ENCODE measurements around the gene DPF1. TPM values are rescaled to one million over a fixed set of nuclear protein-coding genes. Genes with fewer than 3 reads are reported as not detected.

Gene DPF1
- total RNA-seq, 1 experiment from 2014 or later: 1.7 TPM

GRCh38 chr19:38202504-38202903, 21.5 kb downstream of the DPF1 start:
- no peak for DNase-seq (ENCODE audit: extremely low read depth, low read depth)

GRCh38 chr19:38201731-38202130, 22.3 kb downstream of the DPF1 start:
- DNase-seq (ENCODE audit: extremely low read depth, low read depth): no peak

GRCh38 chr19:38199340-38199739, 24.7 kb downstream of the DPF1 start:
- DNase-seq (ENCODE audit: extremely low read depth, low read depth): no peak

GRCh38 chr19:38197937-38198704, 25.9 kb downstream of the DPF1 start:
- DNase-seq (ENCODE audit: extremely low read depth, low read depth): no peak

GRCh38 chr19:38196948-38197656, 26.9 kb downstream of the DPF1 start:
- no peak for DNase-seq (ENCODE audit: extremely low read depth, low read depth)

- no peak for DNase-seq (ENCODE audit: extremely low read depth, low read depth)
These were observed 27.7 kb downstream of the DPF1 start for GRCh38 chr19:38196245-38196837.

GRCh38 chr19:38195237-38195636, 28.8 kb downstream of the DPF1 start:
- no peak for DNase-seq (ENCODE audit: extremely low read depth, low read depth)

- DNase-seq (ENCODE audit: extremely low read depth, low read depth): no peak
These were observed 29.8 kb downstream of the DPF1 start for GRCh38 chr19:38194061-38194701.

GRCh38 chr19:38193445-38193844, 30.6 kb downstream of the DPF1 start:
- no peak for DNase-seq (ENCODE audit: extremely low read depth, low read depth)

GRCh38 chr19:38191747-38192146, 32.3 kb downstream of the DPF1 start:
- DNase-seq (ENCODE audit: extremely low read depth, low read depth): no peak

- DNase-seq (ENCODE audit: extremely low read depth, low read depth): no peak
These were observed 33.2 kb downstream of the DPF1 start for GRCh38 chr19:38190793-38191192.

- DNase-seq (ENCODE audit: extremely low read depth, low read depth): no peak
These were observed 34.0 kb downstream of the DPF1 start for GRCh38 chr19:38190061-38190460.

- no peak for DNase-seq (ENCODE audit: extremely low read depth, low read depth)
These were observed 38.5 kb downstream of the DPF1 start for GRCh38 chr19:38185562-38185961.

- no peak for DNase-seq (ENCODE audit: extremely low read depth, low read depth)
These were observed 39.2 kb downstream of the DPF1 start for GRCh38 chr19:38184815-38185214.

GRCh38 chr19:38183251-38183897, 40.6 kb downstream of the DPF1 start:
- no peak for DNase-seq (ENCODE audit: extremely low read depth, low read depth)

GRCh38 chr19:38182536-38183210, 41.3 kb downstream of the DPF1 start:
- DNase-seq (ENCODE audit: extremely low read depth, low read depth): no peak

- no peak for DNase-seq (ENCODE audit: extremely low read depth, low read depth)
These were observed 44.0 kb downstream of the DPF1 start for GRCh38 chr19:38180071-38180470.

GRCh38 chr19:38175422-38175821, 48.6 kb downstream of the DPF1 start:
- DNase-seq (ENCODE audit: extremely low read depth, low read depth): no peak

- no peak for DNase-seq (ENCODE audit: extremely low read depth, low read depth)
These were observed 50.6 kb downstream of the DPF1 start for GRCh38 chr19:38173291-38174041.

GRCh38 chr19:38172001-38172400, 52.0 kb downstream of the DPF1 start:
- DNase-seq (ENCODE audit: extremely low read depth, low read depth): no peak
